Gastrocnemius medialis (tissue), 4 donors: ENCODE data around the gene PBRM1.

Experiments used
- CTCF ChIP-seq, 5 experiments: fragments of 450-650 bp in 3 of 5; fragments of 200-600 bp in 2 of 5; sonication (generic) in 2 of 5; IDR thresholded peaks in 4 of 5; conservative IDR thresholded peaks in 1 of 5; 1 replicate in 4 of 5; 2 replicates in 1 of 5; pipeline ENCODE4 v1.5.1; 2016 to 2019; ENCODE audit warnings: antibody characterized with exemption in 5 of 5, mild to moderate bottlenecking in 3 of 5, moderate library complexity in 3 of 5
- POLR2A ChIP-seq, 2 donors: fragments of 450-650 bp; IDR thresholded peaks; one replicate each; pipeline ENCODE4 v1.6.1; 2017; ENCODE audit warnings: antibody characterized with exemption in 2 of 2, mild to moderate bottlenecking in 2 of 2, moderate library complexity in 2 of 2

- TF ChIP-seq CTCF (IDR thresholded peaks at IDR 0.05 in 4 of 5, conservative IDR thresholded peaks at IDR 0.05 in 1 of 5) (no peak), POLR2A (IDR thresholded peaks at IDR 0.05) (no peak)
These were observed 4.1 kb downstream of the PBRM1 start for GRCh38 chr3:52681596-52681995.
